ENCODE measurements around the gene ERBB2. TPM values are rescaled to one million over a fixed set of nuclear protein-coding genes. Genes with fewer than 3 reads are reported as not detected.

The ERBB2 gene
- total RNA-seq, result 100 to 1,000 TPM; 110 to 133 TPM
- 72.5 TPM for polyA plus RNA-seq (2013, experiment 1 of 2)
- 68.6 TPM for polyA plus RNA-seq (2013, experiment 2 of 2)
- long read RNA-seq, experiment 1, full-length matches to known transcripts, result 5 of 37 reads
- long read RNA-seq, experiment 1, partial matches to known transcripts, result 25 of 37 reads
- long read RNA-seq, experiment 1, other reads (novel, unspliced or antisense), result 7 of 37 reads
- long read RNA-seq, experiment 2, full-length matches to known transcripts, result 99 of 168 reads
- long read RNA-seq, experiment 2, partial matches to known transcripts, result 34 of 168 reads
- long read RNA-seq, experiment 2, other reads (novel, unspliced or antisense), result 35 of 168 reads
- long read RNA-seq, experiment 3, full-length matches to known transcripts, result 70 of 184 reads
- long read RNA-seq, experiment 3, partial matches to known transcripts, result 82 of 184 reads
- long read RNA-seq, experiment 3, other reads (novel, unspliced or antisense), result 32 of 184 reads
- long read RNA-seq, experiment 4, partial matches to known transcripts, result 1 of 1 reads
- long read RNA-seq, experiment 4, other reads (novel, unspliced or antisense), result 0 of 1 reads

- Mint-ChIP-seq H3K9me3 (no peaks in the 10 kb centered on the region), H3K27me3 (ENCODE audit: insufficient read depth) (peaks cover 5% of the 10 kb centered on the region), H3K27ac (peak within 1 kb of the TSS; percentile 98), H3K36me3 (ENCODE audit: low read depth) (no peaks in the 10 kb centered on the region), H3K4me3 (peak within 1 kb of the TSS; percentile 90), H3K4me1 (peaks cover 63% of the 10 kb centered on the region)
- no peaks in the 10 kb centered on the region for H3K9me3 ChIP-seq (ENCODE audit: control insufficient read depth, low read length)
- no peaks in the 10 kb centered on the region for H3K36me3 ChIP-seq (ENCODE audit: control insufficient read depth, insufficient read depth, low read length)
- peak within 1 kb of the TSS; percentile 49 for H3K27ac ChIP-seq (ENCODE audit: low read depth, low read length)
- peak; percentile 95 for DNase-seq
- WGBS, 2 experiments (ENCODE audit: insufficient coverage in 1 of 2, insufficient read length in 1 of 2), result 0% methylated on average over 6 to 20 of the region's 20 CpGs
- no peak for TF ChIP-seq CTCF (conservative IDR thresholded peaks at IDR 0.05)
- peak within 1 kb of the TSS; percentile 93 for H3K4me3 ChIP-seq (ENCODE audit: low read length)
- no peaks in the 10 kb centered on the region for H3K27me3 ChIP-seq (ENCODE audit: control insufficient read depth, insufficient read depth, low read length, poor library complexity, severe bottlenecking)
- peak within 1 kb of the TSS; percentile 89 for H3K9ac ChIP-seq (ENCODE audit: extremely low read depth, low read length, poor library complexity, severe bottlenecking)
- peaks cover 17% of the 10 kb centered on the region for H3K4me1 ChIP-seq (ENCODE audit: control insufficient read depth, insufficient read depth, low read length)
Observed at GRCh38 chr17:39699818-39700147, at the start of gene ERBB2. TSS of gene ERBB2 (plus strand) at chr17:39700064. CDS start at chr17:39700239, 175 bp downstream.

GRCh38 chr17:39650121-39650579, 49.7 kb upstream of the ERBB2 start:
- Histone ChIP-seq H3K9me3 (ENCODE audit: control insufficient read depth, low read length) (no peaks in the 10 kb centered on the region), H3K4me1 (ENCODE audit: control insufficient read depth, insufficient read depth, low read length) (peaks cover 18% of the 10 kb centered on the region), H3K4me3 (ENCODE audit: low read length) (no peak overlapping the region), H3K36me3 (ENCODE audit: control insufficient read depth, insufficient read depth, low read length) (no peaks in the 10 kb centered on the region), H3K9ac (ENCODE audit: extremely low read depth, low read length, poor library complexity, severe bottlenecking) (no peak overlapping the region), H3K27ac (ENCODE audit: low read depth, low read length) (no peak overlapping the region), H3K27me3 (ENCODE audit: control insufficient read depth, insufficient read depth, low read length, poor library complexity, severe bottlenecking) (no peaks in the 10 kb centered on the region)
- H3K27me3 Mint-ChIP-seq (ENCODE audit: insufficient read depth), result no peaks in the 10 kb centered on the region
- no peak overlapping the region for H3K4me3 Mint-ChIP-seq
- H3K36me3 Mint-ChIP-seq (ENCODE audit: low read depth), result peaks cover 10% of the 10 kb centered on the region
- no peak for DNase-seq
- no peak overlapping the region for H3K27ac Mint-ChIP-seq
- no peaks in the 10 kb centered on the region for H3K9me3 Mint-ChIP-seq
- WGBS, 2 experiments (ENCODE audit: insufficient coverage in 1 of 2, insufficient read length in 1 of 2), result 91 to 94% methylated on average over 9 to 11 of the region's 11 CpGs
- H3K4me1 Mint-ChIP-seq, result peaks cover 25% of the 10 kb centered on the region
- no peak for TF ChIP-seq CTCF (conservative IDR thresholded peaks at IDR 0.05)

GRCh38 chr17:39651923-39652586, 47.8 kb upstream of the ERBB2 start:
- H3K27ac Mint-ChIP-seq, result peak overlapping the region; percentile 92
- H3K36me3 ChIP-seq (ENCODE audit: control insufficient read depth, insufficient read depth, low read length), result no peaks in the 10 kb centered on the region
- no peak for TF ChIP-seq CTCF (conservative IDR thresholded peaks at IDR 0.05)
- peak overlapping the region; percentile 32 for H3K9ac ChIP-seq (ENCODE audit: extremely low read depth, low read length, poor library complexity, severe bottlenecking)
- H3K4me1 ChIP-seq (ENCODE audit: control insufficient read depth, insufficient read depth, low read length), result peaks cover 16% of the 10 kb centered on the region
- no peak overlapping the region for H3K4me3 ChIP-seq (ENCODE audit: low read length)
- no peak for DNase-seq
- H3K4me1 Mint-ChIP-seq, result peaks cover 24% of the 10 kb centered on the region
- H3K4me3 Mint-ChIP-seq, result no peak overlapping the region
- H3K9me3 ChIP-seq (ENCODE audit: control insufficient read depth, low read length), result no peaks in the 10 kb centered on the region
- WGBS, 2 experiments (ENCODE audit: insufficient coverage in 1 of 2, insufficient read length in 1 of 2), result 75 to 78% methylated on average over 5 to 8 of the region's 8 CpGs
- H3K9me3 Mint-ChIP-seq, result no peaks in the 10 kb centered on the region
- no peaks in the 10 kb centered on the region for H3K27me3 ChIP-seq (ENCODE audit: control insufficient read depth, insufficient read depth, low read length, poor library complexity, severe bottlenecking)
- H3K27me3 Mint-ChIP-seq (ENCODE audit: insufficient read depth), result no peaks in the 10 kb centered on the region
- peak overlapping the region; percentile 93 for H3K27ac ChIP-seq (ENCODE audit: low read depth, low read length)
- H3K36me3 Mint-ChIP-seq (ENCODE audit: low read depth), result peaks cover 13% of the 10 kb centered on the region
